Mesenteric fat pad (tissue), 1 donor: ENCODE measurements around the gene CDHR5. TPM values are rescaled to one million over a fixed set of nuclear protein-coding genes. Genes with fewer than 3 reads are reported as not detected.

ENCODE experiments used
- DNase-seq: peaks from one replicate; pipeline ENCODE4 v3.0.0-alpha.2; 2020; ENCODE audit warnings: low spot score
- microRNA-seq: library from miRNA; unstranded; fragments of <30 nt; microRNA quantifications from one replicate; pipeline ENCODE4 v1.2.0, GENCODE V29; 2020; ENCODE audit warnings: borderline number of aligned reads
- total RNA-seq: library from RNA; stranded (reverse); fragmentation: NEBNext Ultra II Directional; extraction: Animal tissue kit (Norgen Biotek cat#: 25700); gene quantifications from one replicate; pipeline ENCODE4 v1.2.1, GENCODE V29; 2021
- donor health status: DM: yes; HTN: yes; CAD: no.

CDHR5 gene
- total RNA-seq, 1 donor from 2014 or later: 1.1 TPM

DNA sequence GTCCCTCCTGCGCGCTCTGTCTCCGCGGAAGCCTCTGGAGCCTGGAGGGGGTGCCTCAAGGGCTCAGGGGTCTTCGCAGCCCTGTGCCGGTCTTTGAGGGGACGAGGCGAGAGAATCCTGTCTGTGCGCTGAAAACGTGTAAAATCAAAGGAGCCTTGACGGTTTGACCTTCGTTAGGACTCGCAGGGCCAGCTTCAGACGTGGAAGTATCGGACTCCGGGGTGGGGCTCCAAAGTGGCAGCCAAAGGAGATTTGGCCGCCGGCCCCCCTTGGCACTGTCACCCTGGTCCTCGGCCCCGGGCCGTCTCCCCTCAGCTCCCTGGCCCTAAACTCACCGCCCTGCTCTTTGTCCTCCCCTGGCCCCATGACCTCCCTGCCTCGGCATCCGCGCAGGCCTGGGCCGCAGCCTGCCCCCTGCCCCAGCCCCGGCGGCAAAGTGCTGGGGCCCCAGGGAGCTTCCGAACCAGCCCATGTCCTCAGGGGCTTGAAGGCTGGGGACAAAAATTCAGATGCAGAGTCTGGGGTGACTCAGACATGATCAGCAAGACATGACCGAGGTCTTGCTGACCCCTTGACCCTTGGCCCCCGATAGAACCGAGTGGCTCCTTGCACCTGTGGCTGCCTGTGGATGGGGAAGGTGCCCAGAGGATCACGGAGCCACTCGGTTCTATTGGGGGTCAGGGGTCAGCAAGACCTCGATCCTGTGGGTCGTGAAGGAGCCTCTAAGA is 55.4 kb downstream of the CDHR5 start:
- no peak for DNase-seq

DNA sequence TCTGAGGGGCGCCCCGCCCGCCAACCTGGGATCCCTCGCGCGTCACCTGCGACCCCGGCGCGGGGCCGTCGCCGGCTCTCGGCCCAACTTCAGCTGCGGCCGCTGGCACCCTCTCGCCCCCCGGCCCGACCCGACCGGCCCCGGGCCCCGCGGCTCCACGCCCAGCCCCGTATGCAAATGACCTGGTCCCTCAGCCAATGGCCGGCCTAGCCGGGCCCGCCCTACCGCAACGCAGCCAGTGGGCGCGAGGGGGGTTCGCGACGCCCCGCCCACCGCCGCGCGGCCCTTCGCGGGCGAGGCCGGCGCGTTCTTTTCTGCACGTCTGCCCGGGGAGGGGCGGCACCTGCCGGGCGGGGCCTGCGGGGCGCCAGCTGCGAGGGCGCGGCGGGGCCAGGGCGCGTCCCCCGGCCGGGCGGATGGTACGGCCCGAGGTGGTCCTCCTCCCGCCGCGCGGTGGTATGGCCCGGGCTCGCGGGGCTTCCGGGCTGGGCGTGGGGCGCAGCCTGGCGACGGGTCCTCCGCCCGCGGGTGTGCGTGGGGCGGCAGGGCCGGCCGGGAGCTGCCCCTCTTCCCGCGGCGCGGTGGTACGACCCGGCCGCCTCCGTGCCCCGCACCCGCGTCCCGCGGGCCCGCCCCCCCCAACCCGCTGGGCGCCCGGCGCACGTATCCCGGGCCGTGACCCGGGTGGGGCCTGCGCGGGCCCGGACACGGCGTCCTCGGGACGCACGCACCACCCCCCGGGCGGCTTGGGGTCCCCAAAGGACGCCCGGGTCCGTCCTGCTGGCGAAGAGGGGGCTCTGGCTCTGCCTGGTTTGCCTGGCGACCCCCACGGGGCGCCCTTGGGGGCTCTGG is 56.2 kb downstream of the CDHR5 start:
- peak; percentile 96 for DNase-seq

DNA sequence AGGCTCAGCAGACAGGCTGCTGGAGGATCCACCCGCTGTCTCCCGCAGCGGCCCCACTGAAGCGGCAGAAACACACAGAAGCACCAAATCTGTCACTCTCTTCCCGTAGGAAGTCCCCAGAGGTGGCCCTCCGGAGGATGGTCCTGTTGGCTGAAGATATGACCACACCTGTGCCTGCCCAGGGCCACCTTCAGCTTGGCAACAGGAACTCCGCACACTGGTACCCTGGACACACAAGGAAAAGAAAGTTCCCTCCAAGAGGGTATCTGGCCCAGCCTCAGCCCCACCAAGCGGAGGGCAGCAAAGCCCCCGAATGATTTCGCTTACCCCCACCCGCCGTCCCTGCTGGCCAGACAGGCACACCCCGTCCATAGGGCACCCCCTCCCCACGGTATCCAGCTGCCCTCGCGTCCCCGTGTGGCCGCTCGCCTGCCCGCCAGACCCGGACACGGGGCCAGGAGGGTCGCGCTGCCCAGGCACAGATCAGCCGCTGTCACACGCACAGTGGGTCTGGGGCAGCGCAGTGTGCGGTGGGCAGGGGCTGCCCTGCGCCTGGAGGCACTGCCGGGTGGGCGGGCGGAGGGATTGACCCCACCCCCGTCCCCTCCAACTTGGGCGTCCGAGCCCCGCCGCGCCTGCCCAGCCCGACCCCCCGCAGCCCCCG is 57.0 kb downstream of the CDHR5 start:
- DNase-seq: no peak

DNA sequence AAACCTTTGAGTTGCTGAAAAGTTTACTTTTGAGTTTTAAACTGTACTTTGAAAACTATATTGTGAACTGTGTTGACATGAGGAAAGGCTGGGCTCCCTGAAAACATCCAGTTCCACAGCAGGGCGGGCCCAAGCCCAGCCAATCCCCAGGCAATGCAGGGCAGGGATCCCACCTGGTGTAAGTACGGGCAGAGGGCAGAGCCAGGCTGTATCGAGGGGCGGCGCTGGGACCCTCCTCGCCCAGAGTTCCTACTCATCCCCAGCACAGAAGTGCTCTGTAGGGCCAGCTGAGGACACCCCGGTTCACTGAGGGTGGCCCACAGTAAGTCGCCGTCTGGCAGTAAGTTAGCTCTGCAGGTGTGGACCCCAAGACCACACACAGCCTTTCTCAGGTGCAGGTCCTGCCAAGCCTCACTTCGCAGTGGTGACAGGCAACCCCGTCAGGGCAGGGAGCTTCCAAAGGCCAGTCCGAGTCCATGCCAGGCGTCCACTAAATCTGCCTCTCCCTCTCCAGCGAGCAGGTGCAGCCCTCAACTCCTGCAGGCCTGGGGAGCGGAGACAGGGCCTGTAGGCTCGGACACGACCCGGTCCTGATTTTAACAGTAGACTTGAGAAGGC is 57.6 kb downstream of the CDHR5 start:
- DNase-seq: no peak

Small RNAs within 50 kb of the gene (microRNA-seq; reads per million reads assigned to microRNA genes)
- gene MIR210: 31.2 reads per million, percentile 29 among the genes with 10 or more reads in this experiment

Other genes with a start within 250 kb of the CDHR5 start
- 1.2 TPM for gene PKP3, start 230.7 kb downstream of the CDHR5 start, total RNA-seq
- 25.3 TPM for gene SIGIRR, start 210.0 kb downstream of the CDHR5 start, total RNA-seq
- 1.2 TPM for gene ANO9, start 182.9 kb downstream of the CDHR5 start, total RNA-seq
- gene PTDSS2, start 174.7 kb downstream of the CDHR5 start, total RNA-seq: 26.9 TPM
- gene RNH1, start 117.7 kb downstream of the CDHR5 start, total RNA-seq: 231 TPM
- gene HRAS, start 89.4 kb downstream of the CDHR5 start, total RNA-seq: 65.2 TPM
- 0.71 TPM for gene LRRC56, start 87.4 kb downstream of the CDHR5 start, total RNA-seq
- gene LMNTD2, start 64.2 kb downstream of the CDHR5 start, total RNA-seq: 0.87 TPM
- gene RASSF7, start 64.0 kb downstream of the CDHR5 start, total RNA-seq: 2.0 TPM
- gene PHRF1, start 48.5 kb downstream of the CDHR5 start, total RNA-seq: 29.3 TPM
- gene IRF7, start 9.0 kb downstream of the CDHR5 start, total RNA-seq: 29.1 TPM
- not detected for gene SCT, start 2.2 kb upstream of the CDHR5 start, total RNA-seq
- gene DRD4, start 12.3 kb upstream of the CDHR5 start, total RNA-seq: 0.71 TPM
- 25.9 TPM for gene DEAF1, start 70.3 kb upstream of the CDHR5 start, total RNA-seq
- gene TMEM80, start 70.9 kb upstream of the CDHR5 start, total RNA-seq: 14.6 TPM
- 12.1 TPM for gene EPS8L2, start 81.3 kb upstream of the CDHR5 start, total RNA-seq
- 277 TPM for gene TALDO1, start 122.5 kb upstream of the CDHR5 start, total RNA-seq
- 54.1 TPM for gene GATD1, start 152.5 kb upstream of the CDHR5 start, total RNA-seq
- not detected for gene CEND1, start 165.1 kb upstream of the CDHR5 start, total RNA-seq
- 26.3 TPM for gene SLC25A22, start 173.3 kb upstream of the CDHR5 start, total RNA-seq
- 10.2 TPM for gene PIDD1, start 180.3 kb upstream of the CDHR5 start, total RNA-seq
- gene RPLP2, start 185.0 kb upstream of the CDHR5 start, total RNA-seq: 2,673 TPM
- 1,877 TPM for gene PNPLA2, start 194.0 kb upstream of the CDHR5 start, total RNA-seq
- gene CRACR2B, start 203.0 kb upstream of the CDHR5 start, total RNA-seq: 6.8 TPM
- 776 TPM for gene CD151, start 208.0 kb upstream of the CDHR5 start, total RNA-seq
- 203 TPM for gene POLR2L, start 217.6 kb upstream of the CDHR5 start, total RNA-seq
- 120 TPM for gene TSPAN4, start 217.9 kb upstream of the CDHR5 start, total RNA-seq